NCI-H2196 (cell line): ENCODE results near the gene XRN1.
A peak's percentile ranks its signal among the peaks of the same experiment; 100 is the strongest.
"Not testable (repeated sequence)": the region's sequence is repeated elsewhere in the genome, so short reads cannot be mapped to it uniquely, and the experiment has no call there.

ENCODE experiments used
- DNase-seq: peaks from one replicate; lab custom pipeline; 2025; ENCODE audit not compliant: unreplicated experiment; lab: John Stamatoyannopoulos, UW

Gene XRN1

DNA sequence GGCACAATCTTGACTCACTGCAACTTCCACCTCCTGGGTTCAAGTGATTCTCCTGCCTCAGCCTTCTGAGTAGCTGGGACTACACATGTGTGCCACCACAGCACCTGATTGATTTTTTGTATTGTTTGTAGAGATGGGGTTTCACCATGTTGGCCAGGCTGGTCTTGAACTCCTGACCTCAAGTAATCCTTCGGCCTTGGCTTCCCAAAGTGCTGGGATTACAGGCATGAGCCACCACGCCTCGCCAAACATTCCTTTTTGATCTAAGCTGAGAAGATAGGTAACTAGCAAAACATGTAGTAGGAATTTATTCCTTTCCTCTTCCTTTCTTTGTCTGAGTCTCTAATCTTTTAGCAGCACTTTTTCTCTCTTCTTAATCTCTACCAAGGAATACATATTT is 95.1 kb downstream of the XRN1 start:
- DNase-seq: not testable (repeated sequence)

DNA sequence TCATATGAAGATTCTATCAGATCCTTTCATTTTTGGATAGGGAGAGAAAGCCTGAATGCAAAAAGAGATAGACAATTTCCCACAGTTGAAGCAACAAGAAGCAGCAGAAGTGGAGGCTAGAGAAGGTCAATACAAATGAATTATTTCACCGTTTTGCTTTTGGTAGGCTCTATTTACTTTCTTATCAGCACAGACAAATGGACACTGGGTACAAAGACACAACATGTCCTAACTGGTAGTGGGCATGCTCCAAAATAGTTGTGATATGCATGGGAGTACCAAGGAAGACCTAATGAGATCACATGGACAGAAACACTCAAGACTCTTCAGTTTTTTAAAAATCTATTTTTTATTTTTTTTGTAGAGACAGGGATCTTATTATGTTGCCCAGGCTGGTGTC is 99.4 kb downstream of the XRN1 start:
- no peak for DNase-seq

DNA sequence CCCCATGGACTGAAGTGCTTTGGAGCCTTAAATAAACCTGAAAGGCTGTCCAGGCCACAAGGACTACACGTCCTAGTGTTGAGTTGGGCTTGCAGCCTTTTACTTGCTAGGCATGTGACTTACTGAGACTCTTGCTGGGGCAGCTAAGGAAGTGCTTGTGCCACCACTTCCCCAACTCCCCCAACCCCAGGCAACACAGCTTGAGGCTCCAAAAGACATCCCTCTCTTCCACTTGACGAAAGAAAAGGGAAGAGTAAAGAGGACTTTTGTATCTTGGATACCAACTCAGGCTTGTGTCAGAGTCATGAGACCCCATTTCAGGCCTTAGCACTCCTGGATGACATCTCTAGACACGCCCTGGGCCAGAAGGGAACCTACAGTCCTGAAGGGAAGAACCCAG is 109.8 kb downstream of the XRN1 start:
- DNase-seq: no peak

DNA sequence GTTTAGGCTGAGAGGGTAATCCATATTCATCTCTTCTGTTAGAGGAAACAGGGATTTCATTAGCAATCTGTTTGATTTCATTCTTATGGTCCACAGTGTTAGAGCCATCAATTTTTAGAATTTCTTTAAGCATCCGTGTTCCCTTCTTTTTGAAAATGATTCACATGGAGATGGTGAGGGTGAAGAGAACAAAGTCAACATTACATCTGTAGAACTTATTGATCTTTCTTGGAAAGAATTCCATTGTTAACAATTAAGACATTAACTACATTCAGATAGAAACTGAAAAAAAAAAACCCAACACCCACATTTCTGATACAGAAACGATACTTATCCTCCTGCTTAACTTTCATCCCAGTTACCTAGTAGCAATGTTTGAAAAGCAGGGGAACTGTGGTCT is 115.4 kb downstream of the XRN1 start:
- no peak for DNase-seq

DNA sequence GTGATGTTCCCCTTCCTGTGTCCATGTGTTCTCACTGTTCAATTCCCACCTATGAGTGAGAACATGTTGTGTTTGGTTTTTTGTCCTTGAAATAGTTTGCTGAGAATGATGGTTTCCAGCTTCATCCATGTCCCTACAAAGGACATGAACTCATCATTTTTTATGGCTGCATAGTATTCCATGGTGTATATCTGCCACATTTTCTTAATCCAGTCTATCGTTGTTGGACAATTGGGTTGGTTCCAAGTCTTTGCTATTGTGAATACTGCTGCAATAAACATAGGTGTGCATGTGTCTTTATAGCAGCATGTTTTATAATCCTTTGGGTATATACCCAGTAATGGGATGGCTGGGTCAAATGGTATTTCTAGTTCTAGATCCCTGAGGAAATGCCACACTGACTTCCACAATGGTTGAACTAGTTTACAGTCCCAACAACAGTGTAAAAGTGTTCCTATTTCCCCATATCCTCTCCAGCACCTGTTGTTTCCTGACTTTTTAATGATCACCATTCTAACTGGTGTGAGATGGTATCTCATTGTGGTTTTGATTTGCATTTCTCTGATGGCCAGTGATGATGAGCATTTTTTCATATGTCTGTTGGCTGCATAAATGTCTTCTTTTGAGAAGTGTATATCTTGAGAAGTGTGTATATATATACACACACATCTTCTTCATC is 123.4 kb downstream of the XRN1 start:
- not testable (repeated sequence) for DNase-seq

DNA sequence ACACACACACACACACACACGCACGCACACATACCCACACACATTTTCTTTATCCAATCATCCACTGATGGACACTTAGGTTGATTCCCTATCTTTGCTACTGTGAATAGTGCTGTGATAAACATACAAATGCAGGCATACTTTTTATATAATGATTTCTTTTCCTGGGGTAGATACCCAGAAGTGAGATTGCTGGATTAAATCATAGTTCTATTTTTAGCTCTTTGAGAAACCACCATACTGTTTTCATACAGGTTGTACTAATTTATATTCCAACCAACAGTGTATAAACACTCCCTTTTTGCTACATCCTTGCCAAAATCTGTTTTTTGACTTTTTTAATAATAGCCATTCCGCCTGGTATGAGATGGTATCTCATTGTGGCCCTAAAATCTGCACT is 127.9 kb downstream of the XRN1 start:
- no peak for DNase-seq

DNA sequence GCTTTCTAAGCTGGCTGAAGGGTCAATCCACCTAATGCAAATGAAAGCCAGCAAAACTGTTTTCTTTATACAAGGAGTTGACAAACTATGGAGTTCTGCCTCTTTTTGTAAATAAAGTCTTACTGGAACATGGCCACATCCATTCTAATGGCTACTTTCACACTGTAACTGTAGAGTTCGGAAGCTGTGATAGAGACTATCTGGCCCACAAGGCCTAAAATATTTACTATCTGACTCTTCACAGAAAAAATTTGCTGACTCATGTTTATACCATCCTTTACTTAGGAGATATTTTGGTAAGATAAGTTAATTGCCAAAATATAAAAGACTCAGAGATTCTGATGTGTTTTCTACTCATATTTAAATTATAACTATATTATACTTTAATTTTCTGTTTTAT is 128.7 kb downstream of the XRN1 start:
- no peak for DNase-seq

DNA sequence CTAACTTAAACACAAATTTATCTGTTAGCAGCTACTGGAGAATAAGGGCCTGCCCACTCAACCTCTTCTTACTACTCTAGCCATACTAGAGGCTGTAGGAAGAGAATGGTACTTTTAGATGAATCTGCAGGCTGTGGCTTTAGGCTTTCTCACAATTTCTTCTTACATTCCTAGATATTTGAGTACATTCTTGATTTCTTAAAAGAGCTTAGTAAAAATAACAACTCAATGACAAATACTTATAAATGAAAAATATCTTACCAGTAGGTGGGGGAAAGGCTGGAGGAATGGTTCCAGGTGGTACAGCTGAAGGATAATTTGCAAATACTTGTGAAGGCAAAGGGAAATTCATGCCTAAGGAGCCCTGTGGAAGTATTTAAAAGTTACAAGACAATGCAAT is 129.5 kb downstream of the XRN1 start:
- DNase-seq: no peak

DNA sequence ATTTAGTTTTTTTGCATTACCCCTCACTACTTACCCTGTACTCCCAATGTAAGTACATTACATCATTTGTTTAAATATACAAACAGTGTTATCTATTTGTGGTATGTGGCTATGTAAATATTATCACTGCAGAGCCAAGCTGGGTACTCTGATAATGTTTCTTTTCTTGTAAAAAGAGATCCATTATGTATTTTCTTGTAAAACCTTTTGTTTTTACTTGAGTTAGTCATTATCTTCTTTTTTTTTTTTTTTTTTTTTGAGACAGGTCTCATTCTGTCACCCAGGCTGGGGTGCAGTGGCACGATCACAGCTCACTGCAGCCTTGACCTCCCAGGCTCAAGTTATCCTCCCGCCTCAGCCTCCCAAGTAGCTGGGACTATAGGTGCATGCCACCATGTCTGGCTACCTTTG is 131.9 kb downstream of the XRN1 start:
- DNase-seq: not testable (repeated sequence)

DNA sequence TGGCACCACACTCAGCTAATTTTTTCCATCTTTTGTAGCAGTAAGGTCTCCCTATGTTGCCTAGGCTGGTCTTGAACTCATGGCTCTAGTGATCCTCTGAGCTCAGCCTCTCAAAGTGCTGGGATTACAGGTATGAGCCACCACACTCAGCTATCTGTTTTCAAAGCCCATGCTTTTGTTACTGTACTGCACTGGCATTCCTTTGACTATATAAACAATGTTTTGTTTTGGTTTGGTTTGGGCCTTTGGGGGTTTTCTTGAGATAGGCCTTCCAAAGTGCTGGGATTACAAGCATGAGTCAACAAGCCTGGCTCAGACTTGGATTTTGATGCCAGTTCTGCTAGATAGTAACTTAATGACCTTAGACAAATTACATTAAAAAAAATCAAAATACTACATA is 132.8 kb downstream of the XRN1 start:
- no peak for DNase-seq

DNA sequence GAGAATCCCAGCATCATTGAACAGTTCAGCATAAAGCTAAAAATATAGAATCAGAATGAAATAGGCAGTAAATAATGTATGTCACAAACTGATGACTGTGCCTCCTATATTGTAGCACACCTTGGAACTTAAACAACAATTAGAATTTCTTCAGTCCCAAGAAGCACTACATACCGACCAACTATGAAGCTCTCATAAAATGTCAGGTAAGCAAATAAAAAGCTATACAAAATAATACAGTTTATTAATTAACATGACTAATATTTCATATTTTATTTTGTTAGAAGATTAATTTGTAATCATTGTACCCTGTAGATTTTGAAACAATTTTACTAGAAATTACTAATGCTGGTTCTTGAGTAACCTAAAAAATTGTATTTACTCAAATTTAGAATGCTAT is 137.4 kb downstream of the XRN1 start:
- no peak for DNase-seq

DNA sequence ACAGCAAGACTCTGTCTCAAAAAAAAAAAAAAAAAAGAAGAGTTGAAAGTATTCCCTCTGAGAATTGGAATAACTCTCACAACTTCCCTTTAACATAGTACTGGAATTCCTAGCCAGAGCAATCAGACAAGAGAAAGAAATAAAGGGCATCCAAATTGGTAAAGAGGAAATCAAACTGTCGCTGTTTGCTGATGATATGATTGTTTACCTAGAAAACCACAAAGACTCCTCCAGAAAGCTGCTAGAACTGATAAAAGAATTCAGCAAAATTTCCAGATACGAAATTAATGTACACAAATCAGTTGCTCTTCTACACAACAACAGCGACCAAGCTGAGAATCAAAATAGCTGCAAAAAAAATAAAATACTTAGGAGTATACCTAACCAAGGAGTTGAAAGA is 145.0 kb downstream of the XRN1 start:
- DNase-seq: not testable (repeated sequence)

DNA sequence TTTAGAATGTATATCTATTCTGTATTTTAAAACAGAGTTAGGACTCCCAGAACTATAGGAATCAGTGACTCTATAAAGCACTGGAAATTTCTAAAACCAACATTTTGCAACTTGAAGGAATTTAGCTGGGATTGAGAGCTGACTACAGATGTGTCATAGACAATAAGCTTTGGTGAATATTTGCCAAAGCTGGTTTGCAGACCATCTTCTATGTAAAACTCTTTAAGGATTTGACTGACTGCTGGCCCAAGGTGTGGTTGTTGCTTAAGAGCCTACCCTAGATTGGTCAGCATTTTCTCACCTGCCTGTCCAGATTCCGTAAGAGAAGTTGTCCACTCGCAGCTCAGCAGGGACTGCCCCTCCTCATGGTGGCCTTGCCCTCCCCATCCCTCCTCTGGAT is 149.2 kb downstream of the XRN1 start:
- DNase-seq: no peak

DNA sequence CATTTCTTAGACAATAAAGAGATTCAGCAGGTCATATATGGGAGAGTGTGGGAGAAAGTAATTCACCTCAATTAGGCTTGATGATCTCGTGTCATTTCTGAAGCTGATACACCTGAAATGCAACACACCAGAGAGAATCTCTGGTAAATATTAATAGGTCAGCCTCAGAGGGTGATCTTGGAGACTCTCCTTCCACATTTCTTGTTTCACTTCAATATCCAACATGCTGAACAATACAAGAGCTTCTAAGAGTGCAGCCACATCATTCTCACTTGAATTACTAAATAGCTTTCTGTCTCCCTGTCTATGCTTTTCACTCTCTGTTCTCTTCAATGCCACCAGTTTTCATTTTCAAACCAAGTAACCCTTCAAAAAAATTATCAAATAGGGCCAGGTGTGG is 151.3 kb downstream of the XRN1 start:
- no peak for DNase-seq

DNA sequence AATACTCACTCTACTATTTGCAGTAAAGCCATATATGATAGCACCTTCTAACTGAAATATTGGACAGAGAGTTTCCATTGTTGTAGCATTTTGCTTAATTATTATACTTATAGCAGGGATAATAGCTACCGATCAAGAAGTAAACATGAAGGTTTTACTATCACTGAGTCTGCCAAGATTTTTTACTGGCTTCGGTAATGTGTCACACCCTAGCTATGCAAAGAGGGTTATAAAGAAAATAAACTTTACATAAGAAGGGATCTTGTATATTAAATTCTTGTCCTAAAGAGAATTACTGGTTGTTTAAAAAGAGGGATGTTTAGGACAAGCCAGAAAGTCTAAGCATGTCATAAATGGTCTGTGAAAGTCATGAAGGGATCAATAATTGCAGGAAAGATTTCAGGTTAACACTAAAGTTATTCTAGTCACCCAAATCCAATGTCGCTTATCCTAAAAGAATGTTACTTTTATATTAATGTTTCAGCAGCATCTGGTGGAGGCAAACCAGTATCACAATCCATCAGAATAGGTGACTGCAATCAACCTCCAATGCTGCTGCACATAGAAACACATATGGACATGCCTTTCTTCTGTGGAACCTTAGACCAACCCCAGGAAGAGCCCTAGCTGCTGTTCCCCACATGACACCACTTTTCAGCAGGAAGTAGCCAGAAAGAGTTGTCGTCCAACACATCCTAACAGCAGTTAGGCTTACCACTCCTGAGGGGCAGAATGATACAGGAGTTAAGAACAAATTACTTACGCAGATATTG is 159.8 kb downstream of the XRN1 start:
- DNase-seq: no peak

DNA sequence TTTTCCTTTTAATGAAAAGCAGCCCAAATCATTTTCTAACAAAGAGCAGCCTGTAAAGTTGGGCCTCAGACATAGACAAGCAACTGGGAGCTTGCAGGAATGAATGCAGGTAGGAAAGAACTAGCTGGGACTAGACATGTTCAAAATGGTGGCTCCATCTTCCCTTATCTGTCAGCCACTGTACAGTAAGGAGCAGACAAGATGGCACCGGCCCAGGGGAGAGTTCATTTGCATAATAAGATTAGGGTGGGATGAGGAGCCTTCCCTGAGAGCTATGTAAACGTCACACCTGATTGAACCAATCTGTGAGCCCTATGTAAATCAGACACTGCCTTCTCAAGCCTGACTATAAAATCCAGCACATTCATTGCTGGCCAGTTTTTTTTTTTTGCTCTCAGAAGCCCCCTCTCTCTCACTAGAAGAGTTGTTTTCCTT is 162.7 kb downstream of the XRN1 start:
- DNase-seq: peak; percentile 13

DNA sequence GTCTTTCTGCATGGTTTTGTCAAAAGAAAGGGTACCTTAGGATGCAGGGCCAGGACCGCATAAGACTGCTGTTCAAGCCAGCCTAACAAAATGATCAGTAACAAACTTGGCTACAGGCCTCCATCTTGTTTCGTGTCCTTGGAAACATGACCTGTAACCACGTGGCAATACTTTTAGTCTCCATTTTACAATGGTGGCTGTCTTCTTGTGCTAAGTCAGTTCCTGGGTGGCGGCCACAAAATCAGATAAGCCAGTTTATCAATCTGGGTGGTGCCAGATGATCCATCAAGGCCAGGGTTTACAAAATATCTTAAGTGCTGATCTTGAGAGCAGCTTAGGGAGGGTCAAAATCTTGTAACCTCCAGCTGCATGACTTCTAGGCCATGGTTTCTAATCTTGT is 165.3 kb downstream of the XRN1 start:
- no peak for DNase-seq

DNA sequence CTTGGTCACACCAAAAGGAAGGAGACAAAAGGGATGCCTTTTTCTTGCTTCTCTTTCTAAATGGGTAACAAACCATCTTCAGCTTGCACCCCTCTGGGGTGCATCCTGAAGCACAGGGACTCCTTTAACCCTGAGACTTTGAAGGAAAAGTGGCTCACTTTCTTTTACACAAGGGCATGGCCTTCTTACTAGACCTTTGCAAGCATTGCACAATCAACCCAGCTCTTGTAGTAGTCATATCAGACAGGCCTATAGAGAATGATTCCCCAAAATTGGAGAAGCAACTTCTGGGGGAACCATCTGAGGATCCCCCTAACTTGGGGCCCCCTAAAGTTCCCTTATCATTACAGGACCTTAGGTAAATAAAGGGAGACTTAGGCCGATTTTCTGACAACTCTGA is 166.4 kb downstream of the XRN1 start:
- DNase-seq: no peak

DNA sequence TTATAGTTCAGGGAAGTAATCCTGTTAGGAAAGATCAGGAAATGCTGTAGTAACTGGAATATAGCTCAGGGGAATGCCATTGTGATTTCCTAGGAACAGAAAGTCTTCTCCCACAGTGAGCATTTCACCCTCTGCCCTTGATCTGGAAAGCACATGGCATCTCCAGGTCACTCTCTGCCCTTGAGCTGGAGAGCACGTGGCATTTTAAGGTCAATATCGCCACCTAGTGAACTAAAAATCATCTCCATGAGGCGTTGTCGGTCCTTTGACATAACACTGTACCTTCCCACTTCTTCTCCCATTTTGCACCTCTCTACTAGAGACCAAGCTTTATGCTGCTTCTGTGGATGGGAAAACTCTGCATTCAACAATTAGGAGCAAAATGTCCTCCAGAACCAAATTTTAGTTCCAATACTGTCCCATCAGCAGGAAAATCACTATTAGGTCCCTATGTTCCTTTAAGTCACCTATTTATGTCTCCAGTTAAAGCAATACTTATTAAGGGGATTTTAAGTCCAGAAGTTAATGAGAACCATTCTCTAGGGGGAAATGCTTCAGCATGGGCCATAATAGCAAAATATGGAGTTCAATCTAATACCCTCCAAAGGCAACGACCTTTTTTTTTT is 167.8 kb downstream of the XRN1 start:
- DNase-seq: peak; percentile 82

DNA sequence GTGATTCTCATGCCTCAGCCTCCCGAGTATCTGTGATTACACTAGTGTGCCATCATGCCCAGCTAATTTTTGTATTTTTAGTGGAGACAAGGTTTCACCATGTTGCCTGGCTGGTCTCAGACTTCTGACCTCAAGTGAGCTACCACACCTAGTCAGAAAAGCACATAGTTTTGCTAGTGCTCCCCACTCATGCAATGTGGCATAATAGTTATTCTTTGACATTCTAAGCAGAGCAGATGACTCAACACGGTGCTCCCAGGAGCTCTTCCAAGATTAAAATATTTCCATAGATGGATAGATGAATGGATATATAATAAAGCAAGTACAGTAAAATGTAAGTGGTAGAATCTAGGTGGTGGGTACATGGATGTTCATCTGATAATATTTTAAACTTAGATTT is 169.4 kb downstream of the XRN1 start:
- no peak for DNase-seq

DNA sequence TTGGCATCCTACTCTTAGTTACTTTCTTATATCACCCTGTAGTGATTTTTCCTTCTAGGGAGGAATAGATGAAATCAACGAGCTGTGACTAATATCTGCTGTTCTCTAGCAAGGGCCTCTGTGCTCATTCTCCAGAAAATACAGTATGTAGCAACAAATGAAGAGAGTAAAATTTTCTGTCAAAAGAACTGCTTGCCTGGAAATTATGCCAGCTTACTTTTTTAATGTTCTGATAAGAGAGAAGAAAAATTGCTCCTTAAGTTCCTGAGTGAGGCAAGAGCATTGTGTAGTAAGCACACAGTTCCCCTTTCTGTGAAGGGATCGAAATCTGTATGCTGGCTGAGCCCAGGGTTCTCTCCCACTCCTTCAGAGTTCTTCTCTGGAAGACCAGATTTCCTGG is 171.1 kb downstream of the XRN1 start:
- no peak for DNase-seq

DNA sequence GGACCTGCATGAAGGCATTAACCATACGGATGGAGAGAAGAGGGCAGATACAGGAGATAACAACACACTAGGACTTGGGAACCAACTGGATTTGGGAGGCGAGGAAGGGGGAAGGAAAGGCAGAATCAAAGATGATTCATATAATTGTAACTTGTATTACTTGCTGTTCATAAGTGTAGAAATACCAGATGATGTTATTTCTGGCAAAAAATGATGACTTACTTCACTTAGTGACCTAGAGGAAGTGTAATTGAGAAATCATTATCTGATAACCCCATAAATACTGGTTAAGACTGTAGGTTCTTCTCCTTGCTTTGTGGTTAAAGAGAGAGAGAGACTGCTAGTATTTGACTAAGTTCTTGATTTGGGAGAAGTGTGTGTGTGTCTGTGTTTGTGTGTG is 172.0 kb downstream of the XRN1 start:
- DNase-seq: no peak
